PC-3 (cell line): ENCODE data around the gene CDC14C. TPM values are rescaled to one million over a fixed set of nuclear protein-coding genes. Genes with fewer than 3 reads are reported as not detected.

Experiments used
- ATAC-seq: fragments of 200-7000 bp; cut with Tn5 transposase; 2 replicates; pipeline ENCODE4 v1.9.1; 2020; ENCODE audit warnings: mild to moderate bottlenecking, moderate library complexity
- BruUV-seq: library from RNA; stranded (reverse); fragments of 400-500 nt; replicated peaks from 2 replicates; lab custom pipeline; 2021; lab: Mats Ljungman, UMichigan
- CTCF ChIA-PET: fragments of 300-600 bp; sonication (Branson Sonifier 250); formaldehyde crosslinking; loops from one replicate; lab custom pipeline; 2022; ENCODE audit warnings: antibody characterized with exemption; lab: Charles Lee
- POLR2A ChIA-PET: fragments of 300-600 bp; sonication (Branson Sonifier 250); formaldehyde crosslinking; loops from one replicate; lab custom pipeline; 2022; ENCODE audit warnings: antibody characterized with exemption; ENCODE audit not compliant: unreplicated experiment; lab: Charles Lee
- DNase-seq: peaks from one replicate; pipeline ENCODE4 v3.0.0-alpha.2; 2015
- H2AFZ ChIP-seq: fragments of 300-600 bp; sonication (generic); 2 replicates; pipeline ENCODE4 v1.6.0; 2016; ENCODE audit warnings: antibody characterized with exemption, low read length
- H3F3A ChIP-seq: fragments of 300-600 bp; sonication (generic); one replicate; pipeline ENCODE4 v1.6.0; 2017; ENCODE audit warnings: antibody characterized with exemption, low read length, control low read depth, mild to moderate bottlenecking; ENCODE audit not compliant: unreplicated experiment
- H3K27ac ChIP-seq: fragments of 300-600 bp; sonication (generic); 2 replicates; pipeline ENCODE4 v1.5.1; 2016; ENCODE audit warnings: mild to moderate bottlenecking, low read length
- H3K27me3 ChIP-seq: fragments of 300-600 bp; sonication (generic); 2 replicates; pipeline ENCODE4 v1.6.1; 2016; ENCODE audit warnings: low read length, mixed read lengths
- H3K36me3 ChIP-seq: fragments of 300-600 bp; sonication (generic); 2 replicates; pipeline ENCODE4 v1.6.1; 2016; ENCODE audit warnings: low read depth, mixed run types, low read length, mixed read lengths
- H3K4me1 ChIP-seq: fragments of 300-600 bp; sonication (generic); 2 replicates; pipeline ENCODE4 v1.5.1; 2016; ENCODE audit warnings: low read length; ENCODE audit not compliant: insufficient read depth
- H3K4me2 ChIP-seq: fragments of 300-600 bp; sonication (generic); 2 replicates; pipeline ENCODE4 v1.6.0; 2016; ENCODE audit warnings: low read length
- H3K4me3 ChIP-seq: fragments of 300-600 bp; sonication (generic); 2 replicates; pipeline ENCODE4 v1.5.1; 2016; ENCODE audit warnings: mild to moderate bottlenecking, low read length, mixed read lengths
- H3K79me2 ChIP-seq: fragments of 300-600 bp; sonication (generic); 2 replicates; pipeline ENCODE4 v1.6.1; 2017; ENCODE audit warnings: low read length, mixed read lengths
- H3K9ac ChIP-seq: fragments of 300-600 bp; sonication (generic); 2 replicates; pipeline ENCODE4 v1.6.0; 2016; ENCODE audit warnings: mild to moderate bottlenecking, low read length
- H3K9me2 ChIP-seq: fragments of 300-600 bp; sonication (generic); replicated peaks from 2 replicates; pipeline ENCODE4 v1.6.1; 2016; ENCODE audit warnings: mixed run types, low read length, mixed read lengths
- H3K9me3 ChIP-seq: fragments of 300-600 bp; sonication (generic); 2 replicates; pipeline ENCODE4 v1.6.1; 2016; ENCODE audit warnings: low read length, mixed read lengths
- H4K20me1 ChIP-seq: fragments of 300-600 bp; sonication (generic); 2 replicates; pipeline ENCODE4 v1.6.1; 2016; ENCODE audit warnings: low read length, mixed read lengths
- EZH2 ChIP-seq: fragments of 300-600 bp; sonication (generic); IDR thresholded peaks from one replicate; pipeline ENCODE4 v1.6.1; 2017; ENCODE audit warnings: antibody characterized with exemption, mild to moderate bottlenecking, low read length; ENCODE audit not compliant: unreplicated experiment
- EZH2phosphoT487 ChIP-seq: fragments of 300-600 bp; sonication (generic); IDR thresholded peaks from 2 replicates; pipeline ENCODE4 v1.6.1; 2018; ENCODE audit warnings: mild to moderate bottlenecking, antibody characterized with exemption, low read length, borderline replicate concordance
- intact Hi-C: fragments of 100-400 bp; cut with micrococcal nuclease; formaldehyde crosslinking; loops from 2 replicates; pipeline ENCODE4 v1.9.0; 2023
- total RNA-seq: library from RNA; depleted of rRNA; stranded (reverse); fragments of >200 nt; gene quantifications from 2 replicates; pipeline ENCODE4 v1.2.3, GENCODE V29; 2014
- TF ChIP-seq, protein P1 (sequence below): fragments of 300-600 bp; sonication (generic); conservative IDR thresholded peaks from 2 replicates; pipeline ENCODE4 v1.5.1; 2017; ENCODE audit warnings: antibody characterized with exemption, low read depth, mild to moderate bottlenecking, low read length

CDC14C gene
- total RNA-seq, 1 experiment from 2014 or later = not detected

DNA sequence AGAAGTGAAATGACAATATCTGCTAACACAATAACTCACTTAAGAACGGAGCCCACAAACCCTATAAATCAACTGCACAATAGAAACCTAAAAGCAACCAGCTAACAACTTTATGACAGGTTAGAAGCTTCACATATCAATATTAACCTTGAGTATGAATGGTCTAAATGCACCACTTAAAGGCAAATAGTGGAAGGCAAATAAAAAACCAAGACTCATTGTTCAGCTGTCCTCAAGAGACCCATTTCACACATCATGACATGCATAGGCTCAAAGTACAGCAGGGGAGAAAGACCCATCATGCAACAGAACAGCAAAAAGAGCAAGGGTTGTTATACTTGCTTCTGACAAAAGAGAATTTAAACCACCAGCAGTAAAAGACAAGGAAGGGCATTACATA is 46.8 kb downstream of the CDC14C start:
- no peaks in the 10 kb centered on the region for H3K4me1 ChIP-seq
- H3K27ac ChIP-seq = no peak overlapping the region
- no peak overlapping the region for H3K9ac ChIP-seq
- BruUV-seq = no TSS peak
- no peaks in the 10 kb centered on the region for H3K36me3 ChIP-seq
- ATAC-seq (no peak), DNase-seq (no peak)
- no peaks in the 10 kb centered on the region for H3K79me2 ChIP-seq
- no peaks in the 10 kb centered on the region for H3F3A ChIP-seq
- ChIA-PET POLR2A (no interaction called here), CTCF (no interaction called here)
- TF ChIP-seq, protein P1, sequence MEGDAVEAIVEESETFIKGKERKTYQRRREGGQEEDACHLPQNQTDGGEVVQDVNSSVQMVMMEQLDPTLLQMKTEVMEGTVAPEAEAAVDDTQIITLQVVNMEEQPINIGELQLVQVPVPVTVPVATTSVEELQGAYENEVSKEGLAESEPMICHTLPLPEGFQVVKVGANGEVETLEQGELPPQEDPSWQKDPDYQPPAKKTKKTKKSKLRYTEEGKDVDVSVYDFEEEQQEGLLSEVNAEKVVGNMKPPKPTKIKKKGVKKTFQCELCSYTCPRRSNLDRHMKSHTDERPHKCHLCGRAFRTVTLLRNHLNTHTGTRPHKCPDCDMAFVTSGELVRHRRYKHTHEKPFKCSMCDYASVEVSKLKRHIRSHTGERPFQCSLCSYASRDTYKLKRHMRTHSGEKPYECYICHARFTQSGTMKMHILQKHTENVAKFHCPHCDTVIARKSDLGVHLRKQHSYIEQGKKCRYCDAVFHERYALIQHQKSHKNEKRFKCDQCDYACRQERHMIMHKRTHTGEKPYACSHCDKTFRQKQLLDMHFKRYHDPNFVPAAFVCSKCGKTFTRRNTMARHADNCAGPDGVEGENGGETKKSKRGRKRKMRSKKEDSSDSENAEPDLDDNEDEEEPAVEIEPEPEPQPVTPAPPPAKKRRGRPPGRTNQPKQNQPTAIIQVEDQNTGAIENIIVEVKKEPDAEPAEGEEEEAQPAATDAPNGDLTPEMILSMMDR = no peak
- TF ChIP-seq EZH2phosphoT487 = no peak
- no peak overlapping the region for H2AFZ ChIP-seq
- no peaks in the 10 kb centered on the region for H3K9me2 ChIP-seq
- H4K20me1 ChIP-seq = no peaks in the 10 kb centered on the region
- intact Hi-C loops = no loop called here
- no peaks in the 10 kb centered on the region for H3K9me3 ChIP-seq
- H3K27me3 ChIP-seq = no peaks in the 10 kb centered on the region; the same call in 1 of the 2 replicates
- H3K4me2 ChIP-seq = no peak overlapping the region
- no peak overlapping the region for H3K4me3 ChIP-seq

DNA sequence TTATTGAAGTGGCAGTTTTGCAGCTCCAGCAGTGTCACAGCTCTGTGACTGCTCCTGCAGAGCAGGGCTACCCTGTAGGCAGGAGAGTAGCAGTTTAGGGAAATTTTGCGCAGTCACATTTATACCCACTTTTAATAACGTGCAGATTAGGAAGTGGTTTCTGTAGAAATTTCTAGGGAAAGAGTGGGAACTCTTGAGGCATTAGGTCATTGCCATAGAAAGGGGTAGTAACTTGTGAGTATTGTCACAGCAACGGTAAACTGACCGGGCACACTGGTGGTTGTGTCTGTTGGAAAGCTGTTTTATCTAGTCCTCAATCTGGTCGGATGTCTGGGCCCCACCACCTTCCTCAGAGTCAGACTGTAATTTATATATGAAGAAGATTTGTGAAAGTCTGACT is 51.9 kb downstream of the CDC14C start:
- Histone ChIP-seq H3K27ac (no peak overlapping the region), H3K9me3 (no peaks in the 10 kb centered on the region), H3F3A (no peaks in the 10 kb centered on the region), H3K4me3 (no peak overlapping the region), H3K9ac (no peak overlapping the region), H3K9me2 (no peaks in the 10 kb centered on the region), H3K36me3 (no peaks in the 10 kb centered on the region), H3K79me2 (no peaks in the 10 kb centered on the region), H4K20me1 (no peaks in the 10 kb centered on the region), H3K4me1 (no peaks in the 10 kb centered on the region), H3K27me3 (peaks cover 8% of the 10 kb centered on the region; the same call in 1 of the 2 replicates), H3K4me2 (no peak overlapping the region), H2AFZ (no peak overlapping the region)
- intact Hi-C loops = no loop called here
- POLR2A ChIA-PET = no interaction called here
- ATAC-seq (no peak), DNase-seq (no peak)
- no TSS peak for BruUV-seq
- CTCF ChIA-PET = no interaction called here
- TF ChIP-seq EZH2phosphoT487 (no peak), EZH2 (no peak)
- TF ChIP-seq, protein P1 = no peak

DNA sequence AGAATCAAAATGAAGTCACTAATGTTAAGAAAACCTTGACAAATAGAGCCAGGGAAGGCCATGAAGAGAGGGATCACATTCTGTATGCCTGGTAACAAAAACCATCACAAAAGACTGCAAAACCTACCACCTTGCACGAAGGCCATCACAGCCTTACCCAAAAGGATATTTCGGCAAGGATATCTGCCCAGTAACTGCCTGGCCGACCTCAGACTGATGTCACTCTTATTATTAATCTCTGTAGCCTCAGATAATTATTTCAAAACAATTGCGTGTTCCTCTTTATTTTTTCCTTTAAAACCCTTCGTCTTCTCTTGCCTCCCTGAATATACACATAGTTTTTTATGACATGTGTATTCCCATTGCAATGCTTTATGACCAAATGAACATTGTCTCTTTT is 52.5 kb downstream of the CDC14C start:
- H3K4me3 ChIP-seq = no peak overlapping the region
- H3K27ac ChIP-seq = no peak overlapping the region
- no peak for TF ChIP-seq EZH2
- TF ChIP-seq, protein P1 = no peak
- TF ChIP-seq EZH2phosphoT487 = no peak
- no peaks in the 10 kb centered on the region for H3K36me3 ChIP-seq
- H2AFZ ChIP-seq = no peak overlapping the region
- no peak overlapping the region for H3K9ac ChIP-seq
- BruUV-seq = no TSS peak
- no peaks in the 10 kb centered on the region for H3K79me2 ChIP-seq
- no peaks in the 10 kb centered on the region for H3K9me2 ChIP-seq
- H3K4me1 ChIP-seq = no peaks in the 10 kb centered on the region
- intact Hi-C loops = no loop called here
- ChIA-PET POLR2A (no interaction called here), CTCF (no interaction called here)
- H3F3A ChIP-seq = no peaks in the 10 kb centered on the region
- no peak for ATAC-seq
- DNase-seq = no peak
- no peaks in the 10 kb centered on the region for H4K20me1 ChIP-seq
- peaks cover 8% of the 10 kb centered on the region; the same call in 1 of the 2 replicates for H3K27me3 ChIP-seq
- no peaks in the 10 kb centered on the region for H3K9me3 ChIP-seq
- no peak overlapping the region for H3K4me2 ChIP-seq
